Fibroblast of lung (primary cell): Measurements from ENCODE around the gene MAMLD1. TPM values are rescaled to one million over a fixed set of nuclear protein-coding genes. Genes with fewer than 3 reads are reported as not detected.
A peak's percentile ranks its signal among the peaks of the same experiment; 100 is the strongest.

Experiments
- DNase-seq, 2 donors: peaks; one replicate each; pipeline versions ENCODE4 v3.0.0 to v3.0.0-alpha.2; 2010; ENCODE audit warnings: low read depth in 2 of 2
- H2AFZ ChIP-seq: 2 replicates; pipeline ENCODE4 v1.5.1; 2012; ENCODE audit warnings: low read length, control low read depth, inconsistent platforms
- H3K27ac ChIP-seq: 2 replicates; pipeline ENCODE4 v1.5.1; 2011; ENCODE audit warnings: low read length, control low read depth; ENCODE audit not compliant: insufficient read depth
- H3K27me3 ChIP-seq: 2 replicates; pipeline ENCODE4 v1.5.1; 2011; ENCODE audit warnings: mild to moderate bottlenecking, low read length; ENCODE audit not compliant: control insufficient read depth, insufficient read depth
- H3K36me3 ChIP-seq: 2 replicates; pipeline ENCODE4 v1.5.1; 2011; ENCODE audit warnings: low read length; ENCODE audit not compliant: control insufficient read depth, insufficient read depth
- H3K4me1 ChIP-seq: 2 replicates; pipeline ENCODE4 v1.5.1; 2011; ENCODE audit warnings: low read length; ENCODE audit not compliant: control insufficient read depth, insufficient read depth; ENCODE audit errors: extremely low read depth
- H3K4me2 ChIP-seq: 2 replicates; pipeline ENCODE4 v1.5.1; 2011; ENCODE audit warnings: low read length, control low read depth; ENCODE audit not compliant: insufficient read depth; ENCODE audit errors: extremely low read depth
- H3K4me3 ChIP-seq, 4 experiments: fragments of 200-600 bp in 1 of 4; sonication (generic) in 1 of 4; replicated peaks in 1 of 4; 2 replicates each; pipeline ENCODE4 v1.5.1; 2011 to 2016; ENCODE audit warnings: low read length in 4 of 4, low read depth in 3 of 4, mild to moderate bottlenecking in 3 of 4, control low read depth in 2 of 4, inconsistent platforms in 1 of 4, mixed read lengths in 1 of 4; ENCODE audit not compliant: insufficient read depth in 1 of 4; ENCODE audit errors: control extremely low read depth in 1 of 4
- H3K79me2 ChIP-seq: 2 replicates; pipeline ENCODE4 v1.5.1; 2012; ENCODE audit warnings: mild to moderate bottlenecking, low read length, inconsistent platforms; ENCODE audit not compliant: control insufficient read depth, insufficient read depth
- H3K9ac ChIP-seq: 2 replicates; pipeline ENCODE4 v1.5.1; 2011; ENCODE audit warnings: mild to moderate bottlenecking, low read length, control low read depth; ENCODE audit not compliant: insufficient read depth
- H3K9me3 ChIP-seq: 2 replicates; pipeline ENCODE4 v1.5.1; 2012; ENCODE audit warnings: low read depth, low read length; ENCODE audit not compliant: control insufficient read depth, insufficient read depth
- H4K20me1 ChIP-seq: 2 replicates; pipeline ENCODE4 v1.5.1; 2011; ENCODE audit warnings: low read length; ENCODE audit not compliant: control insufficient read depth, insufficient read depth; ENCODE audit errors: extremely low read depth
- CTCF ChIP-seq, 2 donors: IDR thresholded peaks in 1 of 2; conservative IDR thresholded peaks in 1 of 2; 1 replicate in 1 of 2; 2 replicates in 1 of 2; pipeline ENCODE4 v1.5.1; 2011 to 2012; ENCODE audit warnings: low read length in 2 of 2, control low read depth in 1 of 2, inconsistent platforms in 1 of 2, low read depth in 1 of 2, mild to moderate bottlenecking in 1 of 2
- EZH2 ChIP-seq: IDR thresholded peaks from 2 replicates; pipeline ENCODE4 v1.5.1; 2012; ENCODE audit warnings: low read length, control low read depth, mild to moderate bottlenecking; ENCODE audit errors: missing control alignments
- polyA plus RNA-seq, 2 donors: library from polyadenylated mRNA; depleted of rRNA in 1 of 2; stranded (reverse) in 1 of 2; unstranded in 1 of 2; fragments of >200 nt; gene quantifications; 2 replicates each; pipeline ENCODE4 v1.2.1, GENCODE V29; 2011 to 2012; ENCODE audit warnings: missing spikeins in 1 of 2
- total RNA-seq: library from RNA; depleted of rRNA; stranded (reverse); fragments of >200 nt; gene quantifications from 2 replicates; pipeline ENCODE4 v1.2.1, GENCODE V29; 2014

The MAMLD1 gene
- total and polyA plus RNA-seq, 2 donors (not counting 1 experiment from before 2014, with no cell fraction given) = 3.6 to 15.5 TPM

- Histone ChIP-seq H2AFZ (no peak overlapping the region), H3K9ac (peak overlapping the region; percentile 70), H3K9me3 (no peaks in the 10 kb centered on the region), H3K27me3 (no peaks in the 10 kb centered on the region), H3K4me3 (peak overlapping the region; percentile 17 to 69 (median 68)), H3K79me2 (peaks cover 47% of the 10 kb centered on the region), H3K4me1 (peaks cover 2% of the 10 kb centered on the region), H3K27ac (peak overlapping the region; percentile 80), H3K36me3 (no peaks in the 10 kb centered on the region), H3K4me2 (peak overlapping the region; percentile 55), H4K20me1 (no peaks in the 10 kb centered on the region)
- TF ChIP-seq CTCF (conservative IDR thresholded peaks at IDR 0.05 in 1 of 2, IDR thresholded peaks at IDR 0.05 in 1 of 2; ENCODE audit: low read depth in 1 of 2, low read length in 2 of 2) (peak; percentile 37 to 40), EZH2 (no peak)
- DNase-seq = peak; percentile 58 to 66
Observed at GRCh38 chrX:150365051-150365989, 2.2 kb downstream of the MAMLD1 start.

GRCh38 chrX:150365990-150366911, 3.1 kb downstream of the MAMLD1 start:
- no peaks in the 10 kb centered on the region for H3K4me1 ChIP-seq
- H3K9me3 ChIP-seq = no peaks in the 10 kb centered on the region
- H3K27me3 ChIP-seq = no peaks in the 10 kb centered on the region
- peaks cover 56% of the 10 kb centered on the region for H3K79me2 ChIP-seq
- no peak overlapping the region for H2AFZ ChIP-seq
- H3K27ac ChIP-seq = peak overlapping the region; percentile 80
- TF ChIP-seq EZH2 (no peak), CTCF (conservative IDR thresholded peaks at IDR 0.05 in 1 of 2, IDR thresholded peaks at IDR 0.05 in 1 of 2; ENCODE audit: low read depth in 1 of 2, low read length in 2 of 2) (peak; percentile 24 to 30)
- H4K20me1 ChIP-seq = no peaks in the 10 kb centered on the region
- H3K4me2 ChIP-seq = peak overlapping the region; percentile 55
- DNase-seq = peak; percentile 54 to 70
- no peaks in the 10 kb centered on the region for H3K36me3 ChIP-seq
- peak overlapping the region; percentile 32 for H3K9ac ChIP-seq
- H3K4me3 ChIP-seq = peak overlapping the region; percentile 17 to 69 (median 60)
